PC-9 (cell line): ENCODE data around the gene STRA6. TPM values are rescaled to one million over a fixed set of nuclear protein-coding genes. Genes with fewer than 3 reads are reported as not detected.

Experiments used
- BruUV-seq: library from RNA; stranded (reverse); fragments of 400-500 nt; replicated peaks from 2 replicates; lab custom pipeline; 2021; lab: Mats Ljungman, UMichigan
- CTCF ChIA-PET: fragments of 300-600 bp; sonication (Branson Sonifier 250); formaldehyde crosslinking; loops from one replicate; lab custom pipeline; 2022; ENCODE audit warnings: antibody characterized with exemption; lab: Charles Lee
- POLR2A ChIA-PET: fragments of 300-600 bp; sonication (Branson Sonifier 250); formaldehyde crosslinking; loops from one replicate; lab custom pipeline; 2022; ENCODE audit warnings: antibody characterized with exemption; ENCODE audit not compliant: unreplicated experiment; lab: Charles Lee
- DNase-seq, 2 experiments: peaks; one replicate each; pipeline versions ENCODE4 v3.0.0 to v3.0.0-alpha.2; 2015 to 2022; ENCODE audit warnings: mixed read lengths in 1 of 2
- H2AFZ ChIP-seq: fragments of 200-600 bp; sonication (generic); 2 replicates; pipeline ENCODE4 v1.8.1; 2017; ENCODE audit warnings: antibody characterized with exemption
- H3F3A ChIP-seq: fragments of 200-600 bp; sonication (generic); 2 replicates; pipeline ENCODE4 v1.8.1; 2017; ENCODE audit warnings: antibody characterized with exemption, mild to moderate bottlenecking, low read depth; ENCODE audit not compliant: insufficient read depth
- H3K27ac ChIP-seq: fragments of 200-600 bp; sonication (generic); 2 replicates; pipeline ENCODE4 v1.6.1; 2016; ENCODE audit warnings: mixed run types
- H3K27me3 ChIP-seq: fragments of 200-600 bp; sonication (generic); 2 replicates; pipeline ENCODE4 v1.6.1; 2016; ENCODE audit warnings: low read depth, mixed run types; ENCODE audit not compliant: insufficient read depth
- H3K36me3 ChIP-seq: fragments of 200-600 bp; sonication (generic); 2 replicates; pipeline ENCODE4 v1.6.1; 2016; ENCODE audit warnings: low read depth, mixed run types
- H3K4me1 ChIP-seq: fragments of 200-600 bp; sonication (generic); replicated peaks from 2 replicates; pipeline ENCODE4 v1.6.1; 2016; ENCODE audit warnings: mixed run types; ENCODE audit not compliant: insufficient read depth
- H3K4me2 ChIP-seq: fragments of 200-600 bp; sonication (generic); 2 replicates; pipeline ENCODE4 v1.6.1; 2017; ENCODE audit warnings: mixed run types
- H3K4me3 ChIP-seq: fragments of 200-600 bp; sonication (generic); 2 replicates; pipeline ENCODE4 v1.6.1; 2016; ENCODE audit warnings: mixed run types
- H3K79me2 ChIP-seq: fragments of 200-600 bp; sonication (generic); 2 replicates; pipeline ENCODE4 v1.6.1; 2017; ENCODE audit warnings: low read depth, mixed run types
- H3K9me2 ChIP-seq: fragments of 200-600 bp; sonication (generic); 2 replicates; pipeline ENCODE4 v1.8.1; 2017; ENCODE audit warnings: mild to moderate bottlenecking; ENCODE audit not compliant: insufficient read depth
- H3K9me3 ChIP-seq: fragments of 200-600 bp; sonication (generic); 2 replicates; pipeline ENCODE4 v1.8.1; 2016; ENCODE audit warnings: low read depth; ENCODE audit not compliant: insufficient read depth
- H4K20me1 ChIP-seq: fragments of 200-600 bp; sonication (generic); 2 replicates; pipeline ENCODE4 v1.8.1; 2017; ENCODE audit not compliant: insufficient read depth
- CTCF ChIP-seq: fragments of 200-600 bp; sonication (generic); conservative IDR thresholded peaks from 2 replicates; pipeline ENCODE4 v1.6.1; 2017; ENCODE audit warnings: mixed run types, antibody characterized with exemption, mild to moderate bottlenecking, moderate library complexity
- EZH2 ChIP-seq: fragments of 200-600 bp; sonication (generic); IDR thresholded peaks from 2 replicates; pipeline ENCODE4 v1.8.0; 2017; ENCODE audit warnings: antibody characterized with exemption, low read depth
- intact Hi-C: fragments of 100-400 bp; cut with micrococcal nuclease; formaldehyde crosslinking; loops from one replicate; pipeline ENCODE4 v1.10.0; 2022; ENCODE audit not compliant: unreplicated experiment
- total RNA-seq: library from RNA; stranded (reverse); gene quantifications from 2 replicates; pipeline ENCODE4 v1.2.3, GENCODE V29; 2021

Gene STRA6
- total RNA-seq, 1 experiment from 2014 or later = 64.9 TPM

- Histone ChIP-seq H3F3A (peaks cover 41% of the 10 kb centered on the region), H3K9me2 (no peaks in the 10 kb centered on the region), H3K4me1 (peaks cover 81% of the 10 kb centered on the region), H3K27me3 (no peaks in the 10 kb centered on the region), H2AFZ (no peak overlapping the region), H4K20me1 (no peaks in the 10 kb centered on the region), H3K4me2 (no peak overlapping the region), H3K27ac (no peak overlapping the region), H3K9me3 (no peaks in the 10 kb centered on the region), H3K79me2 (peaks cover 40% of the 10 kb centered on the region), H3K4me3 (no peak overlapping the region), H3K36me3 (no peaks in the 10 kb centered on the region)
- ChIA-PET POLR2A (no interaction called here), CTCF (no interaction called here)
- intact Hi-C loops = loop anchor here (10.0 kb wide), 1 partner anchor 221 kb away; no protein-coding TSS in a partner anchor
- DNase-seq = no peak
- TF ChIP-seq EZH2 (no peak), CTCF (no peak)
- BruUV-seq = no TSS peak
Measured at GRCh38 chr15:74205582-74205947, 3.0 kb upstream of the STRA6 start.

- H3K27ac ChIP-seq = peak overlapping the region; percentile 95
- H3K36me3 ChIP-seq = 0 out of 2 replicates have a peak, but pooled peaks cover 9% of the 10 kb centered on the region
- ChIA-PET POLR2A (interaction anchor here (0.7 kb wide), 1 partner anchor 24 kb away, joined by 9 read pairs; no protein-coding TSS in a partner anchor), CTCF (interaction anchor here (0.7 kb wide), 1 partner anchor 108 kb away, joined by 3 read pairs; no protein-coding TSS in a partner anchor)
- intact Hi-C loops = loop anchor here (2.0 to 10.0 kb wide), 3 partner anchors 77 to 219 kb away; no protein-coding TSS in a partner anchor
- H4K20me1 ChIP-seq = no peaks in the 10 kb centered on the region
- no peak overlapping the region for H2AFZ ChIP-seq
- peaks cover 79% of the 10 kb centered on the region for H3K4me1 ChIP-seq
- H3K4me2 ChIP-seq = peak overlapping the region; percentile 96
- no TSS peak for BruUV-seq
- H3K4me3 ChIP-seq = peak overlapping the region; percentile 73
- H3F3A ChIP-seq = peaks cover 54% of the 10 kb centered on the region
- no peaks in the 10 kb centered on the region for H3K9me3 ChIP-seq
- peaks cover 51% of the 10 kb centered on the region for H3K79me2 ChIP-seq
- peak in 1 of 2 experiments; percentile 58 for DNase-seq
- no peaks in the 10 kb centered on the region for H3K9me2 ChIP-seq
- no peaks in the 10 kb centered on the region for H3K27me3 ChIP-seq
- no peak for TF ChIP-seq CTCF
- no peak for TF ChIP-seq EZH2
Measured at GRCh38 chr15:74203914-74204431, 1.4 kb upstream of the STRA6 start.

DNA sequence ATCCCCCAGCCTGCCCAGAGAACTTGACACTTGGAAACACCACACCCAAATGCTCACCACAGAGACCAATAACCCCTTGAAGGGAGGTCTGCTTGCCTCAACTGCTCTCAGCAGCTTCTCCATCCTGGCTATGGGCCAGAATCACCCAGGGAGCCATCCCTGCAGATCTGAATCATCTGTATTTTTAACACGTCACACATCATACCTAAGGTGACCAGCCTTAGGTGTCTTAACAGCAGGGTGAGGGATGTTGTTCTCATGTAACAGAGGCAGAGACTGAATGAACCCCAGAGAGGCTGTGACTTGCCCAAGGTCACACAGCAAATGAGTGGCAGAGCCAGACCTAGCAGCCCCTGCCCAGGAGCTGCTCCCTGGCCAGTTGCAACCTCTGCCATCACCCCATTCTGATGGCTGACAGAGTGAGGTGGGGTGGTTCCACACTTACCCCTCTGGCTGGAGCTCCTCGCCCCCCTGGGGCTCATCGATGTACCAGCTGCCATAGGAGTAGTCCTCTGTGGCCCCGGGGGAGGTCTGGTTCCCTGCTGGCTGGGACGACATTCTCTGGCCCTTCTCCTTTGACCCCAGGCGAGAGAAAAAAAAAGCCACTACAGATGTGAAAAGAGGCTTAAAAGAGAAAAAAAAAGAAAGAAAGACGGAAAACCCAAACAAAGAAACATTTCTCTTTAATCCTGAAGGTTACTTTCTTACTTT is 722 bp downstream of the STRA6 start:
- Histone ChIP-seq H3K27me3 (no peaks in the 10 kb centered on the region), H3K4me2 (peak overlapping the region; percentile 96), H3K9me3 (no peaks in the 10 kb centered on the region), H3K9me2 (no peaks in the 10 kb centered on the region), H3K79me2 (peaks cover 72% of the 10 kb centered on the region), H3K27ac (peak overlapping the region; percentile 95), H3K36me3 (0 out of 2 replicates have a peak, but pooled peaks cover 11% of the 10 kb centered on the region), H3F3A (peaks cover 58% of the 10 kb centered on the region), H2AFZ (no peak overlapping the region), H4K20me1 (no peaks in the 10 kb centered on the region), H3K4me1 (peaks cover 79% of the 10 kb centered on the region), H3K4me3 (peak overlapping the region; percentile 73)
- ChIA-PET CTCF (interaction anchor here (0.7 kb wide), 1 partner anchor 35 kb away, joined by 4 read pairs; no protein-coding TSS in a partner anchor), POLR2A (interaction anchor here (1.1 kb wide), 1 partner anchor 38 kb away, joined by 6 read pairs; no protein-coding TSS in a partner anchor)
- TF ChIP-seq CTCF (no peak), EZH2 (no peak)
- intact Hi-C loops = loop anchor here (1.0 to 10.0 kb wide), 6 partner anchors 13 to 217 kb away; no protein-coding TSS in a partner anchor
- TSS peak; percentile 45 for BruUV-seq
- DNase-seq = peak; percentile 45 to 76
